HG03575 (cell line): Measurements from ENCODE around the gene EGFL8.
"Not testable (repeated sequence)": the region's sequence is repeated elsewhere in the genome, so short reads cannot be mapped to it uniquely, and the experiment has no call there.

Experiments used
- ATAC-seq: cut with Tn5 transposase; IDR thresholded peaks from one replicate; pipeline ENCODE4 v1.9.1; 2021; ENCODE audit not compliant: unreplicated experiment, insufficient number of reproducible peaks, low FRiP score; ENCODE audit errors: extremely low read depth

EGFL8 gene

GRCh38 chr6:32140420-32141046, 23.9 kb upstream of the EGFL8 start:
- ATAC-seq, result no peak

- ATAC-seq, result not testable (repeated sequence)
These were observed 20.2 kb upstream of the EGFL8 start for GRCh38 chr6:32144238-32144637.

- ATAC-seq, result no peak
These were observed 18.1 kb upstream of the EGFL8 start for GRCh38 chr6:32146287-32146686.

- no peak for ATAC-seq
These were observed 17.7 kb upstream of the EGFL8 start for GRCh38 chr6:32146687-32147086.

- ATAC-seq, result no peak
These were observed 16.8 kb upstream of the EGFL8 start for GRCh38 chr6:32147401-32148132.

GRCh38 chr6:32148289-32149091, 15.9 kb upstream of the EGFL8 start:
- no peak for ATAC-seq

- no peak for ATAC-seq
These were observed 15.2 kb upstream of the EGFL8 start for GRCh38 chr6:32149092-32149755.

- ATAC-seq, result no peak
These were observed 14.2 kb upstream of the EGFL8 start for GRCh38 chr6:32149932-32150870.

GRCh38 chr6:32151181-32151862, 13.1 kb upstream of the EGFL8 start:
- ATAC-seq, result no peak

GRCh38 chr6:32151863-32152768, 12.3 kb upstream of the EGFL8 start, which contains the start of gene PRRT1:
PRRT1 (minus strand) TSS chr6:32151939; CDS start chr6:32151827, 112 bp downstream.
- no peak for ATAC-seq

- ATAC-seq, result no peak
These were observed 11.4 kb upstream of the EGFL8 start for GRCh38 chr6:32152769-32153563.

- ATAC-seq, result no peak
These were observed 10.6 kb upstream of the EGFL8 start, which contains the start of gene PPT2 for GRCh38 chr6:32153564-32154513. PPT2 (plus strand) TSS chr6:32154141; CDS start chr6:32154595, 454 bp downstream.

- ATAC-seq, result no peak
These were observed 9.8 kb upstream of the EGFL8 start for GRCh38 chr6:32154514-32155161.

GRCh38 chr6:32156891-32157290, 7.5 kb upstream of the EGFL8 start:
- ATAC-seq, result no peak
